Esophagus muscularis mucosa (tissue), 3 donors: ENCODE measurements around the gene POU3F3.
A peak's percentile ranks its signal among the peaks of the same experiment; 100 is the strongest.

Source experiments
- CTCF ChIP-seq, 3 experiments: fragments of 200-600 bp in 2 of 3; fragments of 450-650 bp in 1 of 3; sonication (generic) in 2 of 3; IDR thresholded peaks; one replicate each; pipeline ENCODE4 v1.5.1; 2017 to 2019; ENCODE audit warnings: antibody characterized with exemption in 3 of 3, mild to moderate bottlenecking in 2 of 3, moderate library complexity in 1 of 3
- POLR2A ChIP-seq: fragments of 450-650 bp; IDR thresholded peaks from one replicate; pipeline ENCODE4 v1.6.1; 2017; ENCODE audit warnings: antibody characterized with exemption, moderate library complexity, mild to moderate bottlenecking, low read depth

GRCh38 chr2:104849618-104850141 is 4.2 kb upstream of the POU3F3 start:
- TF ChIP-seq CTCF (IDR thresholded peaks at IDR 0.05) (peak; percentile 37 to 66 (median 65)), POLR2A (no peak)
